Measurements from ENCODE around the gene OAS3.

DNA sequence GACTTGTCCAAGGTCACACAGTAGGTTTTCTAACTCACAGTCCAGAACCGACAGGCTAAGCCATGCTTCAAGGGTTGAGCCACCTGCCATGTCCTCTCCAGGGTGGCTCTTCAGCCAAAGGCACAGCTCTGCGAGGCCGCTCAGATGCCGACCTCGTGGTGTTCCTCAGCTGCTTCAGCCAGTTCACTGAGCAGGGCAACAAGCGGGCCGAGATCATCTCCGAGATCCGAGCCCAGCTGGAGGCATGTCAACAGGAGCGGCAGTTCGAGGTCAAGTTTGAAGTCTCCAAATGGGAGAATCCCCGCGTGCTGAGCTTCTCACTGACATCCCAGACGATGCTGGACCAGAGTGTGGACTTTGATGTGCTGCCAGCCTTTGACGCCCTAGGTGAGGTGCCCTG is 27.4 kb downstream of the OAS3 start:
- TF ChIP-seq EZH2 (IDR thresholded peaks at IDR 0.05; ENCODE audit: insufficient read depth, poor library complexity, severe bottlenecking) (no peak), EZH2phosphoT487 (IDR thresholded peaks at IDR 0.05; ENCODE audit: insufficient read depth, low read depth) (no peak)

All from GM23248 (cell line).